ENCODE data around the gene ADSS2.
"Not testable (repeated sequence)": the region's sequence is repeated elsewhere in the genome, so short reads cannot be mapped to it uniquely, and the experiment has no call there.

The ADSS2 gene

GRCh38 chr1:244375051-244375450, 76.7 kb downstream of the ADSS2 start:
- Histone ChIP-seq H2BK12ac (ENCODE audit: low read length) (no peak overlapping the region), H4K8ac (ENCODE audit: low read depth, low read length) (no peak overlapping the region), H3K4me1 (ENCODE audit: control insufficient read depth in 2 of 2, insufficient read depth in 1 of 2, low read depth in 1 of 2, low read length in 2 of 2) (peaks cover 0 to 3% of the 10 kb centered on the region in 2 donors), H3K27ac (replicated peaks; ENCODE audit: low read length) (no peak overlapping the region), H3K14ac (ENCODE audit: low read length) (no peak overlapping the region), H4K91ac (ENCODE audit: low read depth, low read length, poor library complexity) (no peak overlapping the region), H3K4me3 (ENCODE audit: low read length in 2 of 2) (no peak overlapping the region), H3K27me3 (ENCODE audit: control insufficient read depth in 3 of 3, insufficient read depth in 3 of 3, low read depth in 1 of 3, low read length in 3 of 3) (no peaks in the 10 kb centered on the region), H2AFZ (ENCODE audit: low read length) (no peak overlapping the region), H3K9me3 (replicated peaks in 1 of 2; ENCODE audit: control insufficient read depth in 2 of 2, insufficient read depth in 1 of 2, low read depth in 1 of 2, low read length in 2 of 2) (no peaks in the 10 kb centered on the region), H3K79me1 (ENCODE audit: low read depth, low read length) (no peaks in the 10 kb centered on the region), H3K4me2 (ENCODE audit: insufficient read depth, low read length, poor library complexity, severe bottlenecking) (no peak overlapping the region), H2AK5ac (ENCODE audit: low read depth, low read length) (no peak overlapping the region), H2BK5ac (ENCODE audit: low read length) (no peak overlapping the region), H3K9ac (ENCODE audit: low read depth, low read length, poor library complexity) (no peak overlapping the region), H3K18ac (ENCODE audit: low read length) (no peak overlapping the region), H3K4ac (ENCODE audit: low read length) (no peak overlapping the region), H2BK15ac (ENCODE audit: low read length) (no peak overlapping the region), H3K23ac (ENCODE audit: low read depth, low read length, poor library complexity) (no peak overlapping the region), H3K36me3 (replicated peaks in 1 of 2; ENCODE audit: control insufficient read depth in 2 of 2, insufficient read depth in 2 of 2, low read length in 2 of 2) (no peaks in the 10 kb centered on the region), H2BK120ac (ENCODE audit: low read depth, low read length) (no peak overlapping the region)
- WGBS, 2 donors (ENCODE audit: extremely low coverage in 2 of 2, insufficient read length in 2 of 2, insufficient replicate concordance in 1 of 2), result no CpG with 5 or more reads among the region's 7 CpGs
- DNase-seq (ENCODE audit: low spot score), result no peak

DNA sequence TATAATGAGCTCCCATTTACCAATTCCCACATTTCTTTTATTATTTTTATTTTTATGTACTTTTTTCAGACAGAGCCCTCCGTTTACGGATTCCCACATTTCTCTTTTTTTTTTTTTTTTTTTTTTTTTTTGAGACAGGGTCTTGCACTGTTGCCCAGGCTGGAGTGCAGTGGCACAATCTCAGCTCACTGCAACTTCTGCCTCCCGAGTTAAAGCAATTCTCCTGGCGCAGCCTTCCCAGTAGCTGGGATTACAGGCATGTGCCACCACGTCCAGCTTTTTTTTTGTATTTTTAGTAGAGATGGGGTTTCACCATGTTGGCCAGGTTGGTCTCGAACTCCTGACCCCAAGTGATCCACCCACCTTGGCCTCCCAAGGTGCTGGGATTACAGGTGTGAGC, 77.2 kb downstream of the ADSS2 start:
- H3K14ac ChIP-seq (ENCODE audit: low read length); H2BK15ac ChIP-seq (ENCODE audit: low read length); H4K8ac ChIP-seq (ENCODE audit: low read depth, low read length); H2BK5ac ChIP-seq (ENCODE audit: low read length); H2AFZ ChIP-seq (ENCODE audit: low read length); H3K18ac ChIP-seq (ENCODE audit: low read length); H3K9me3 ChIP-seq (replicated peaks in 1 of 2; ENCODE audit: control insufficient read depth in 2 of 2, insufficient read depth in 1 of 2, low read depth in 1 of 2, low read length in 2 of 2); H3K23ac ChIP-seq (ENCODE audit: low read depth, low read length, poor library complexity); H2BK120ac ChIP-seq (ENCODE audit: low read depth, low read length); H3K36me3 ChIP-seq (replicated peaks in 1 of 2; ENCODE audit: control insufficient read depth in 2 of 2, insufficient read depth in 2 of 2, low read length in 2 of 2); H3K4ac ChIP-seq (ENCODE audit: low read length); H3K27ac ChIP-seq (replicated peaks; ENCODE audit: low read length); H3K4me1 ChIP-seq (ENCODE audit: control insufficient read depth in 2 of 2, insufficient read depth in 1 of 2, low read depth in 1 of 2, low read length in 2 of 2); H3K4me2 ChIP-seq (ENCODE audit: insufficient read depth, low read length, poor library complexity, severe bottlenecking); H2AK5ac ChIP-seq (ENCODE audit: low read depth, low read length); H3K9ac ChIP-seq (ENCODE audit: low read depth, low read length, poor library complexity); H2BK12ac ChIP-seq (ENCODE audit: low read length); H3K79me1 ChIP-seq (ENCODE audit: low read depth, low read length); H3K4me3 ChIP-seq (ENCODE audit: low read length in 2 of 2); DNase-seq (ENCODE audit: low spot score); H3K27me3 ChIP-seq (ENCODE audit: control insufficient read depth in 3 of 3, insufficient read depth in 3 of 3, low read depth in 1 of 3, low read length in 3 of 3); H4K91ac ChIP-seq (ENCODE audit: low read depth, low read length, poor library complexity): not testable (repeated sequence)
- WGBS, 2 donors (ENCODE audit: extremely low coverage in 2 of 2, insufficient read length in 2 of 2, insufficient replicate concordance in 1 of 2), result no CpG with 5 or more reads among the region's 6 CpGs

GRCh38 chr1:244371242-244372141, 80.2 kb downstream of the ADSS2 start:
- H3K4me2 ChIP-seq (ENCODE audit: insufficient read depth, low read length, poor library complexity, severe bottlenecking), result no peak overlapping the region
- H3K36me3 ChIP-seq (replicated peaks in 1 of 2; ENCODE audit: control insufficient read depth in 2 of 2, insufficient read depth in 2 of 2, low read length in 2 of 2), result no peaks in the 10 kb centered on the region
- no peaks in the 10 kb centered on the region for H3K79me1 ChIP-seq (ENCODE audit: low read depth, low read length)
- H2BK120ac ChIP-seq (ENCODE audit: low read depth, low read length), result no peak overlapping the region
- H3K9ac ChIP-seq (ENCODE audit: low read depth, low read length, poor library complexity), result no peak overlapping the region
- DNase-seq (ENCODE audit: low spot score), result no peak
- no peak overlapping the region for H3K23ac ChIP-seq (ENCODE audit: low read depth, low read length, poor library complexity)
- peak overlapping the region; percentile 65 for H2AFZ ChIP-seq (ENCODE audit: low read length)
- H3K27ac ChIP-seq (replicated peaks; ENCODE audit: low read length), result no peak overlapping the region
- no peak overlapping the region for H2BK15ac ChIP-seq (ENCODE audit: low read length)
- no peak overlapping the region for H4K8ac ChIP-seq (ENCODE audit: low read depth, low read length)
- H2AK5ac ChIP-seq (ENCODE audit: low read depth, low read length), result no peak overlapping the region
- no peak overlapping the region for H3K14ac ChIP-seq (ENCODE audit: low read length)
- H2BK12ac ChIP-seq (ENCODE audit: low read length), result peak overlapping the region; percentile 65
- no CpG with 5 or more reads among the region's 11 CpGs for WGBS, 2 donors (ENCODE audit: extremely low coverage in 2 of 2, insufficient read length in 2 of 2, insufficient replicate concordance in 1 of 2)
- H3K4ac ChIP-seq (ENCODE audit: low read length), result no peak overlapping the region
- H3K18ac ChIP-seq (ENCODE audit: low read length), result peak overlapping the region; percentile 65
- no peaks in the 10 kb centered on the region for H3K27me3 ChIP-seq (ENCODE audit: control insufficient read depth in 3 of 3, insufficient read depth in 3 of 3, low read depth in 1 of 3, low read length in 3 of 3)
- no peak overlapping the region for H3K4me3 ChIP-seq (ENCODE audit: low read length in 2 of 2)
- H4K91ac ChIP-seq (ENCODE audit: low read depth, low read length, poor library complexity), result no peak overlapping the region
- H3K4me1 ChIP-seq (ENCODE audit: control insufficient read depth in 2 of 2, insufficient read depth in 1 of 2, low read depth in 1 of 2, low read length in 2 of 2), result peaks cover 0 to 3% of the 10 kb centered on the region in 2 donors
- H2BK5ac ChIP-seq (ENCODE audit: low read length), result no peak overlapping the region
- no peaks in the 10 kb centered on the region for H3K9me3 ChIP-seq (replicated peaks in 1 of 2; ENCODE audit: control insufficient read depth in 2 of 2, insufficient read depth in 1 of 2, low read depth in 1 of 2, low read length in 2 of 2)

DNA sequence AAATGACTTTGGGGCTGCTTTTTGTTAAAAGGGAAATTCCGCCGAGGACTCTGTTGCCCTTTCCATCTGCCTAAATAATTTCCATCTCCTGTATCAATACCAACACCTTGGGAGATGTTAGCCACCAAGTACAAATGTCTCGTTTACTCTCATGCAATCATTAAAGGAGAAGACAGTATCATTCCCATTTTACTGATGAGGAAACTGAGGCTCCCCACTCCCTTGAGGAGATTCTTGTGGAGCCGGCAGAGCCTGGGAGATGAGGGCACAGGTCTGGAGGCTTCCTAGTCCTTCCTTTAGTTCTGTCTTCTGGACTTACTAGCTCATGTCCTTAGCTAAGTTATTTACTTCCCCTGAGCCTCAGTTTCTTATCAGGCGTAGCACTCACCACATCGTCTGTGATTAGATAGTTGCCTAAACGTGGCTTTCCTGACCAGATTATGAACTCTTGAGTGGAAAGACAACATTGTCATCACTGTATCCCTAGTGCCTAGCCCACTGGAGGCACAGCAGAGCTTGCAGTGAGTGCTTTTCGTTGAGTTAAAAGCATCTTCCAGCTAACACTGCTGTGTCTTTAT, 81.6 kb downstream of the ADSS2 start:
- Histone ChIP-seq H4K91ac (ENCODE audit: low read depth, low read length, poor library complexity) (no peak overlapping the region), H3K9ac (ENCODE audit: low read depth, low read length, poor library complexity) (no peak overlapping the region), H2AK5ac (ENCODE audit: low read depth, low read length) (no peak overlapping the region), H3K23ac (ENCODE audit: low read depth, low read length, poor library complexity) (no peak overlapping the region), H3K27ac (replicated peaks; ENCODE audit: low read length) (no peak overlapping the region), H2BK5ac (ENCODE audit: low read length) (no peak overlapping the region), H4K8ac (ENCODE audit: low read depth, low read length) (no peak overlapping the region), H3K18ac (ENCODE audit: low read length) (no peak overlapping the region), H2BK12ac (ENCODE audit: low read length) (no peak overlapping the region), H3K4ac (ENCODE audit: low read length) (no peak overlapping the region), H2AFZ (ENCODE audit: low read length) (no peak overlapping the region), H3K4me3 (ENCODE audit: low read length in 2 of 2) (no peak overlapping the region), H2BK15ac (ENCODE audit: low read length) (no peak overlapping the region), H3K36me3 (replicated peaks in 1 of 2; ENCODE audit: control insufficient read depth in 2 of 2, insufficient read depth in 2 of 2, low read length in 2 of 2) (no peaks in the 10 kb centered on the region), H3K4me1 (ENCODE audit: control insufficient read depth in 2 of 2, insufficient read depth in 1 of 2, low read depth in 1 of 2, low read length in 2 of 2) (peaks cover 0 to 3% of the 10 kb centered on the region in 2 donors), H3K14ac (ENCODE audit: low read length) (no peak overlapping the region), H3K4me2 (ENCODE audit: insufficient read depth, low read length, poor library complexity, severe bottlenecking) (no peak overlapping the region), H3K79me1 (ENCODE audit: low read depth, low read length) (no peaks in the 10 kb centered on the region), H2BK120ac (ENCODE audit: low read depth, low read length) (no peak overlapping the region), H3K9me3 (replicated peaks in 1 of 2; ENCODE audit: control insufficient read depth in 2 of 2, insufficient read depth in 1 of 2, low read depth in 1 of 2, low read length in 2 of 2) (peaks cover 0 to under 1% of the 10 kb centered on the region in 2 donors), H3K27me3 (ENCODE audit: control insufficient read depth in 3 of 3, insufficient read depth in 3 of 3, low read depth in 1 of 3, low read length in 3 of 3) (no peaks in the 10 kb centered on the region)
- no CpG with 5 or more reads among the region's 8 CpGs for WGBS, 2 donors (ENCODE audit: extremely low coverage in 2 of 2, insufficient read length in 2 of 2, insufficient replicate concordance in 1 of 2)
- DNase-seq (ENCODE audit: low spot score), result no peak

Data from neuronal stem cell (in vitro differentiated cells).